Measurements from ENCODE around the gene GPR89A. TPM values are rescaled to one million over a fixed set of nuclear protein-coding genes. Genes with fewer than 3 reads are reported as not detected.
A peak's percentile ranks its signal among the peaks of the same experiment; 100 is the strongest.

The GPR89A gene
- total RNA-seq, 2 donors from 2014 or later = 31.6 to 42.9 TPM

GRCh38 chr1:145692785-145693443 lies 85.1 kb downstream of the GPR89A start:
- no peak overlapping the region for H3K4me3 Mint-ChIP-seq
- no peaks in the 10 kb centered on the region for H3K9me3 Mint-ChIP-seq
- ATAC-seq = no peak
- H3K27me3 Mint-ChIP-seq = peaks cover 0 to 8% of the 10 kb centered on the region in 2 donors
- DNase-seq (ENCODE audit: low spot score) = no peak
- no peaks in the 10 kb centered on the region for H3K36me3 Mint-ChIP-seq
- peaks cover 47 to 57% of the 10 kb centered on the region in 2 donors for H3K4me1 Mint-ChIP-seq (ENCODE audit: low read depth in 2 of 2)
- H3K27ac Mint-ChIP-seq = no peak overlapping the region

GRCh38 chr1:145695821-145696629 lies 88.2 kb downstream of the GPR89A start:
- H3K4me3 Mint-ChIP-seq = no peak overlapping the region
- no peaks in the 10 kb centered on the region for H3K9me3 Mint-ChIP-seq
- DNase-seq (ENCODE audit: low spot score) = no peak
- no peaks in the 10 kb centered on the region for H3K36me3 Mint-ChIP-seq
- H3K27ac Mint-ChIP-seq = no peak overlapping the region
- peaks cover 0 to 3% of the 10 kb centered on the region in 2 donors for H3K27me3 Mint-ChIP-seq
- no peak for ATAC-seq
- peaks cover 18 to 30% of the 10 kb centered on the region in 2 donors for H3K4me1 Mint-ChIP-seq (ENCODE audit: low read depth in 2 of 2)

- Mint-ChIP-seq H3K9me3 (no peaks in the 10 kb centered on the region), H3K4me3 (no peak overlapping the region), H3K4me1 (ENCODE audit: low read depth in 2 of 2) (peaks cover 12 to 25% of the 10 kb centered on the region in 2 donors), H3K27me3 (peaks cover 0 to 3% of the 10 kb centered on the region in 2 donors), H3K36me3 (no peaks in the 10 kb centered on the region), H3K27ac (no peak overlapping the region)
- ATAC-seq (no peak), DNase-seq (ENCODE audit: low spot score) (no peak)
Observed at GRCh38 chr1:145696630-145696960, 88.8 kb downstream of the GPR89A start.

- Mint-ChIP-seq H3K9me3 (no peaks in the 10 kb centered on the region), H3K4me1 (ENCODE audit: low read depth in 2 of 2) (peaks cover 4 to 6% of the 10 kb centered on the region in 2 donors), H3K4me3 (no peak overlapping the region), H3K27ac (no peak overlapping the region), H3K36me3 (no peaks in the 10 kb centered on the region), H3K27me3 (no peaks in the 10 kb centered on the region)
- DNase-seq (ENCODE audit: low spot score) = no peak
- no peak for ATAC-seq
Observed at GRCh38 chr1:145701306-145701862, 93.6 kb downstream of the GPR89A start.

GRCh38 chr1:145702052-145702451 lies 94.3 kb downstream of the GPR89A start:
- no peaks in the 10 kb centered on the region for H3K9me3 Mint-ChIP-seq
- H3K36me3 Mint-ChIP-seq = no peaks in the 10 kb centered on the region

GRCh38 chr1:145702826-145703225 lies 95.0 kb downstream of the GPR89A start:
- Mint-ChIP-seq H3K4me1 (ENCODE audit: low read depth in 2 of 2) (peaks cover 3 to 4% of the 10 kb centered on the region in 2 donors), H3K27me3 (peaks cover 0 to under 1% of the 10 kb centered on the region in 2 donors), H3K27ac (no peak overlapping the region), H3K36me3 (no peaks in the 10 kb centered on the region), H3K9me3 (no peaks in the 10 kb centered on the region), H3K4me3 (no peak overlapping the region)
- no peak for ATAC-seq
- DNase-seq (ENCODE audit: low spot score) = no peak

More at GRCh38 chr1:145702052-145702451, 94.3 kb downstream of the GPR89A start:
- H3K4me1 Mint-ChIP-seq (ENCODE audit: low read depth in 2 of 2) = peaks cover 0 to 3% of the 10 kb centered on the region in 2 donors
- H3K4me3 Mint-ChIP-seq = no peak overlapping the region
- H3K27ac Mint-ChIP-seq = no peak overlapping the region
- ATAC-seq = no peak
- DNase-seq (ENCODE audit: low spot score) = no peak
- no peaks in the 10 kb centered on the region for H3K27me3 Mint-ChIP-seq

DNA sequence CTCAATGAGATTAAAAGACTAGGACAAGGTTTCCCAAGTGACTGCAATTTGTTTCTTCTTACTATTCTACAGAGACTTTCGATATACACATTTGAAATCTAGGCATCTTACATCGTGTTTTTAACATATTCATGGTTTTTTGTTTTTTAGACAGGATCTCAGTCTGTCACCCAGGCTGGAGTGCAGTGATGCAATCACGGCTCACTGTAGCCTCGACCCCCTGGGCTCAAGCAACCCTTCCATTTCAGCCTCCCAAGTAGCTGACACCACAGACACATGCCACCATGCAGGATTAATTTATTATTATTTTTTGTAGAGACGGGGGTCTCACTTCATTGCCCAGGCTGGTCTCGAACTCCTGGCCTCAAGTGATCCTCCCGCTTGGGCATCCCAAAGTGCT lies 97.8 kb downstream of the GPR89A start:
- DNase-seq (ENCODE audit: low spot score) (no peak), ATAC-seq (no peak)
- Mint-ChIP-seq H3K4me1 (ENCODE audit: low read depth in 2 of 2) (peaks cover 12 to 14% of the 10 kb centered on the region in 2 donors), H3K9me3 (no peaks in the 10 kb centered on the region), H3K27ac (no peak overlapping the region), H3K36me3 (peaks cover 4% of the 10 kb centered on the region), H3K4me3 (no peak overlapping the region), H3K27me3 (peaks cover 0 to 4% of the 10 kb centered on the region in 2 donors)

DNA sequence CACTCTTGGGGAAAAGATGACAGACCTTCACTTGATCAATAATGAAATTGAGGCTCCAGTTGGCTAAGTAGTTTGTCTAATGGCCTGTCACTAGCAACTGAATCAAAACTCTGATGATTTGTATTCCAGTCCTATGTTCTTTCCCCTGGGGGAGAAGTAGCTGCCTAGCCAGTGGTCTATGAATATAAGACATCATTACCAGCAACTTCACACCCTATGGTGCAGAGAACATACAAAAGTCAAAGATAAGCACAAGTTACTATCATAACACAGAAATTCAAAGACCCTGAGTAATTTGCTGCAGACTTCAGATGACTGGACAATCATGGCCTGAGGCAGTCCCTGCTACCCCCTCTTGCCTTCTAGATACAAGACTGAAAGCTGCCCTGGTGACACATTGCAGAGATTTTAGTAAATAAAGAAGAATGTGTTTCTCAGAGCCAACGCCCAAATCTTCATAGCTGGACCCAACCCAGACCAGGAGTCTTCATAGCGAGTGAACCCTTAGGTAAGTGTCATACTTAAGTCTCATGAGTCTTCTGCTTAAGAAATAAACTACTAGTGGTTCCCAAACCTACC lies 98.4 kb downstream of the GPR89A start:
- Mint-ChIP-seq H3K4me3 (no peak overlapping the region), H3K4me1 (ENCODE audit: low read depth in 2 of 2) (peaks cover 12 to 14% of the 10 kb centered on the region in 2 donors), H3K9me3 (no peaks in the 10 kb centered on the region), H3K27ac (no peak overlapping the region), H3K27me3 (peaks cover 0 to 4% of the 10 kb centered on the region in 2 donors), H3K36me3 (peaks cover 4% of the 10 kb centered on the region)
- ATAC-seq (no peak), DNase-seq (ENCODE audit: low spot score) (no peak)

DNA sequence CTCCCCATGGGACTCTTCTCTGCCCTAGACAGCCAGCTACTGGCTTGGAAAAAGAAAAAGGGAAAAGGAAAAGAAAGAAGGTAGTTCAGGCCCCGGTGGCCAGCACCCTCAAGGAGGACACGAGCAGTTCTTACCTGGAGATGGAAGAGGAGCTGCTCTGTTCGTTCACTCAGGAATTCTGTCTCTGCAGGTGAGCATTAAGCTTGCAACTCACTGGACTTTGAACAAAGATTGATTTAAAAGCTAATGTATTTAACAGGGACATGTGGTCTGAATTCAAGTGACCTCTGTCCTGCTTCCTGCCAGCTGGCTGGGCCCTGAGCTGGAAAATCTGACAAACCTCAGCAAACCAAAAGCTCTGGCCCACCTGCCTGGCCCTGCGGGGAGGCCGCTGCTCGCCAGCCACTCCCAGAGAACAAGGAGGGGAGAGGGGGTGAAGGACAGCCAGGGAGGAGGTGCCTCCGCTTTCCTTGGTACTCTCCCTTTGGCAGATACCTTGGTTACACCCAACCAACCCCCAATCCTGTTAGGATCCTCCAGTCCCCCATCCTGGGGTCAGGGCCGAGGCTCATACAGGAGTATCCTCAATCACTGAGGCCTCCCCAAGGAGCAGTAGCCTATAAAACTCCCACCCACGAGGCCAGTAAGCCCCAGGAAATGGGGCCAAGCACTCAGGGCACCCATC lies 99.5 kb downstream of the GPR89A start, which contains the start of gene PDZK1:
Gene PDZK1 (minus strand): TSS at position 186 of the 685 bp plus-strand sequence. CDS start 19,347 bp downstream, outside the sequence.
- Mint-ChIP-seq H3K4me3 (no peak within 1 kb of the TSS), H3K27me3 (peaks cover 0 to 4% of the 10 kb centered on the region in 2 donors), H3K4me1 (ENCODE audit: low read depth in 2 of 2) (peaks cover 12 to 14% of the 10 kb centered on the region in 2 donors), H3K27ac (no peak within 1 kb of the TSS), H3K36me3 (peaks cover 4% of the 10 kb centered on the region), H3K9me3 (no peaks in the 10 kb centered on the region)
- DNase-seq (ENCODE audit: low spot score) (no peak), ATAC-seq (no peak)

DNA sequence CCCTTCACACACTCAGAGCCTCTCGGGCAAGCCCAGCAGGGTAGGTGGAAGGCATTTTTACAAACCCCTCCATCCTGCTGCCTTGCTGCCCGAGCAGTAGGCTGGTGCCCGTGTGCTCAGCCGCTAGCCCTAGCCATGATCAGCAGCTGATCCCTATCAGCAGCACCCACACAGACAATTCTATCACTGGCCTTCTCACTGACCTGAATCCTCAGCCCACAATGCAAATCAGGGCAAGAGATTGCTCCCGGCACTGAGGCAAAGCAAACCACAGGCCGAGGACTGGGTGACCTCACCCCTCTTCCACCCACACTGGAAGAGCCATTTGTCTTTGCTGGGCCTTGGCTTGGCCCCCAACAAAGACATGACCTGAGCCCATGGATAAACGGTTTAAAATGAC lies 100.3 kb downstream of the GPR89A start:
- H3K4me3 Mint-ChIP-seq = no peak overlapping the region
- no peak for DNase-seq (ENCODE audit: low spot score)
- peaks cover 0 to 4% of the 10 kb centered on the region in 2 donors for H3K27me3 Mint-ChIP-seq
- peaks cover 4% of the 10 kb centered on the region for H3K36me3 Mint-ChIP-seq
- peak; percentile 36 to 45 for ATAC-seq
- H3K4me1 Mint-ChIP-seq (ENCODE audit: low read depth in 2 of 2) = peaks cover 12 to 14% of the 10 kb centered on the region in 2 donors
- no peak overlapping the region for H3K27ac Mint-ChIP-seq
- H3K9me3 Mint-ChIP-seq = no peaks in the 10 kb centered on the region

DNA sequence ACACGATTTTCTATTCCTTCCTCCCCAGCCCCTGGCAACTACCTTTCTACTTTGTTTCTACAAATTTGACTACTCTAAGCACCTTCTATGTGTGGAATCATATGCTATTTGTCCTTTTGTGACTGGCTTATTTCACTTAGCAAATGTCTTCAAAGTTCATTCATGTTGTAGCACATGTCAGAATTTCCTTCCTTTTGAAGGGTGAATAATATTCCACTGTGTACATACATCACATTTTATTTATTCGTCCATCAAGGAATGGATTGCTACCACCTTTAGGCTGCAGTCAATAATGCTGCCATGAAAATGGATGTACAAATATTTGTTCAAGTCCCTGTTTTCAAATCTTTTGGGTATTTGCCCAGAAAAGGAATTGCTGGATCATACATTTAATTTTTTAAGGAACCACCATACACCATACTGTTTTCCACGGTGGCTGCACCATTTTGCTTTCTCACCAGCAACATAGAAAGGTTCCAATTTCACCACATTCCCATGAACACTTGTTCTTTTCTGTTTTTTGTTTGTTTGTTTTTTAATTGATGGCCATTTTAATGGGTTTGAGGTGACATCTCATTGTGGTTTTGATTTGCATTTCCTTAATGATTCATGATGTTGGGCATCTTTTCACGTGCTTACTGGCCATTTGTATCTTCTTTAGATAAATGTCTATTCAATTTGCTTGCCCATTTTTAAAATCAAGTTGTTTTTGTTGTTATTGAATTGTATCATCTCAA lies 102.7 kb downstream of the GPR89A start:
- no peaks in the 10 kb centered on the region for H3K9me3 Mint-ChIP-seq
- H3K27ac Mint-ChIP-seq = no peak overlapping the region
- peaks cover 19% of the 10 kb centered on the region in 2 donors for H3K4me1 Mint-ChIP-seq (ENCODE audit: low read depth in 2 of 2)
- peaks cover 4% of the 10 kb centered on the region for H3K36me3 Mint-ChIP-seq
- ATAC-seq (no peak), DNase-seq (ENCODE audit: low spot score) (no peak)
- H3K4me3 Mint-ChIP-seq = no peak overlapping the region
- peaks cover 0 to 4% of the 10 kb centered on the region in 2 donors for H3K27me3 Mint-ChIP-seq

- peaks cover 0 to 4% of the 10 kb centered on the region in 2 donors for H3K27me3 Mint-ChIP-seq
- H3K4me3 Mint-ChIP-seq = no peak overlapping the region
- ATAC-seq = no peak
- DNase-seq (ENCODE audit: low spot score) = no peak
- peaks cover 4% of the 10 kb centered on the region for H3K36me3 Mint-ChIP-seq
- H3K27ac Mint-ChIP-seq = no peak overlapping the region
- H3K9me3 Mint-ChIP-seq = no peaks in the 10 kb centered on the region
- peaks cover 22 to 26% of the 10 kb centered on the region in 2 donors for H3K4me1 Mint-ChIP-seq (ENCODE audit: low read depth in 2 of 2)
Observed at GRCh38 chr1:145711213-145711651, 103.4 kb downstream of the GPR89A start.
